Heart left ventricle (tissue), 16 donors: ENCODE data around the gene TPH2. TPM values are rescaled to one million over a fixed set of nuclear protein-coding genes. Genes with fewer than 3 reads are reported as not detected.

Experiments
- ATAC-seq, 4 donors: fragments of 200-7000 bp; cut with Tn5 transposase; one replicate each; pipeline ENCODE4 v1.9.1; 2020 to 2022; ENCODE audit warnings: moderate library complexity in 4 of 4, mild to moderate bottlenecking in 3 of 4, moderate number of reproducible peaks in 1 of 4
- DNase-seq, 5 donors: peaks; one replicate each; pipeline ENCODE4 v3.0.0-alpha.2; 2020
- H3K27ac ChIP-seq, 12 donors: fragments of 200-600 bp; sonication (generic) in 4 of 12; one replicate each; pipeline versions ENCODE4 v1.5.0 to v1.8.0; 2016 to 2022; ENCODE audit warnings: mild to moderate bottlenecking in 2 of 12
- H3K27me3 ChIP-seq, 9 donors: fragments of 200-600 bp; sonication (generic) in 2 of 9; one replicate each; pipeline versions ENCODE4 v1.5.1 to v1.8.0; 2016 to 2022; ENCODE audit warnings: mild to moderate bottlenecking in 3 of 9
- H3K36me3 ChIP-seq, 9 donors: fragments of 200-600 bp; sonication (generic) in 2 of 9; one replicate each; pipeline versions ENCODE4 v1.5.0 to v1.8.0; 2018 to 2022; ENCODE audit warnings: mild to moderate bottlenecking in 2 of 9
- H3K4me1 ChIP-seq, 12 donors: fragments of 200-600 bp; sonication (generic) in 4 of 12; one replicate each; pipeline versions ENCODE4 v1.5.0 to v1.8.0; 2016 to 2022; ENCODE audit warnings: mild to moderate bottlenecking in 3 of 12
- H3K4me3 ChIP-seq, 12 donors: fragments of 200-600 bp; sonication (generic) in 4 of 12; one replicate each; pipeline versions ENCODE4 v1.5.0 to v1.8.0; 2017 to 2022; ENCODE audit warnings: mild to moderate bottlenecking in 9 of 12, moderate library complexity in 4 of 12
- H3K9me3 ChIP-seq, 12 donors: fragments of 200-600 bp; sonication (generic) in 4 of 12; one replicate each; pipeline versions ENCODE4 v1.5.0 to v1.8.0; 2016 to 2022; ENCODE audit warnings: mild to moderate bottlenecking in 1 of 12
- POLR2A ChIP-seq, 2 donors: fragments of 450-650 bp; IDR thresholded peaks; one replicate each; pipeline ENCODE4 v1.6.1; 2017; ENCODE audit warnings: antibody characterized with exemption in 2 of 2, mild to moderate bottlenecking in 2 of 2, moderate library complexity in 2 of 2
- WGBS, 4 donors: extraction: QIAGEN DNeasy Blood & Tissue Kit in 2 of 4; methylation state at CpG; one replicate each; pipeline versions ENCODE4 v1.1.5 to v1.1.7; 2013 to 2018; 5-methylcytosine and 5-hydroxymethylcytosine counted together
- intact Hi-C, 10 donors: fragments of 100-400 bp; cut with DNase I; formaldehyde crosslinking; loops; one replicate each; pipeline versions ENCODE4 v1.11.1 to v1.14.2; 2022
- polyA plus RNA-seq, 2 donors: library from polyadenylated mRNA; stranded (reverse); fragments of 200-250 nt; gene quantifications; one replicate each; pipeline ENCODE4 v1.2.3, GENCODE V29; 2013
- total RNA-seq, 9 donors: library from RNA; depleted of rRNA in 2 of 9; stranded (reverse); fragments of >200 nt in 2 of 9; fragmentation: NEBNext Ultra II Directional in 3 of 9; extraction: Animal tissue kit (Norgen Biotek cat#: 25700) in 3 of 9; gene quantifications; one replicate each; pipeline versions ENCODE4 v1.1.0 to v1.2.4, GENCODE V29; 2016 to 2023
- TF ChIP-seq, protein P1 (sequence below), 12 donors: fragments of 200-600 bp; sonication (generic) in 4 of 12; IDR thresholded peaks; one replicate each; pipeline versions ENCODE4 v1.5.0 to v1.8.0; 2018 to 2022; ENCODE audit warnings: antibody characterized with exemption in 12 of 12, mild to moderate bottlenecking in 5 of 12
- donor health status: ischemic (EF 13 %, LVEDD 7.1; RV severe dilation, severe dysfunction).
- donor health status: healthy with polysubstance abuse.
- donor health status: DM: no; HTN: yes; CAD: no.
- donor health status: DM: no; HTN: no; CAD: no.
- donor health status: ischemic (EF 25% LVEDD 6.9; RV normal size, moderate dysfunction).
- donor health status: ischemic (EF 25% LVEDD 5.7; RV mildly dilated, moderate dysfunction).
- donor health status: healthy.
- donor health status: DM: yes; HTN: yes; CAD: no.
- donor health status: ischemic (EF 35%, LVEDD 5.7; RV mildly dilated, moderate dysfunction).
- donor health status: nonischemic (EF 11% LVEDD 7.7; RV severe dilation, severe dysfunction).
- donor health status: DM: yes; HTN: yes; CAD: no.
- donor health status: PGD.
- donor health status: ischemic (EF 29% LVEDD 5.4; RV normal size, mild dysfunction).
- donor health status: nonischemic (EF 23%, LVEDD 6.1; RV moderate dilation, normal function).

TPH2 gene
- total and polyA plus RNA-seq, 11 donors, result 0.17 TPM; not detected in 10

DNA sequence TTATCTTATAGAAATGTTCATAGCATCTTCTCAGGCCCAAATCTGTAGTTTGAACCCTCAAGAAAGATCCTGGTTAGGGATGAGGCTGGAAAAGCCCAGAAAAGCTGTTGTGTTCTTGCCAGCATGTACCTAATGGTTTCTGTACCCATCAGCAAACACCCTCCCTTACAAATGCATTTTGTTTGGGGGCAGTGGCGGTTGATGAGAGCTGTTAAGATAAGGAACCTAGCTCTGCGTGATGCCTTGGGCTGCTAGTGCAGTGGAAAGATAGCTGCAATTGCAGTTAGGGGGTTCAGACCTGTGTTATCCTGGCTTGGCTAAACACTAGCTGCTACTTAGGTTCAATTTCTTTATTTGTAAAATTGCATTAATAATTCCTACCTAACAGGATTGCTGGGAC, 3.6 kb downstream of the TPH2 start:
- no peak overlapping the region for H3K27ac ChIP-seq
- no peak overlapping the region for H3K4me3 ChIP-seq
- intact Hi-C loops, result no loop called here
- ATAC-seq (no peak), DNase-seq (no peak)
- 24 to 41% (median 31%) methylated on average over 2 of the region's 2 CpGs for WGBS, 4 donors
- no peaks in the 10 kb centered on the region for H3K9me3 ChIP-seq
- no peak for TF ChIP-seq POLR2A (IDR thresholded peaks at IDR 0.05)
- TF ChIP-seq, protein P1, sequence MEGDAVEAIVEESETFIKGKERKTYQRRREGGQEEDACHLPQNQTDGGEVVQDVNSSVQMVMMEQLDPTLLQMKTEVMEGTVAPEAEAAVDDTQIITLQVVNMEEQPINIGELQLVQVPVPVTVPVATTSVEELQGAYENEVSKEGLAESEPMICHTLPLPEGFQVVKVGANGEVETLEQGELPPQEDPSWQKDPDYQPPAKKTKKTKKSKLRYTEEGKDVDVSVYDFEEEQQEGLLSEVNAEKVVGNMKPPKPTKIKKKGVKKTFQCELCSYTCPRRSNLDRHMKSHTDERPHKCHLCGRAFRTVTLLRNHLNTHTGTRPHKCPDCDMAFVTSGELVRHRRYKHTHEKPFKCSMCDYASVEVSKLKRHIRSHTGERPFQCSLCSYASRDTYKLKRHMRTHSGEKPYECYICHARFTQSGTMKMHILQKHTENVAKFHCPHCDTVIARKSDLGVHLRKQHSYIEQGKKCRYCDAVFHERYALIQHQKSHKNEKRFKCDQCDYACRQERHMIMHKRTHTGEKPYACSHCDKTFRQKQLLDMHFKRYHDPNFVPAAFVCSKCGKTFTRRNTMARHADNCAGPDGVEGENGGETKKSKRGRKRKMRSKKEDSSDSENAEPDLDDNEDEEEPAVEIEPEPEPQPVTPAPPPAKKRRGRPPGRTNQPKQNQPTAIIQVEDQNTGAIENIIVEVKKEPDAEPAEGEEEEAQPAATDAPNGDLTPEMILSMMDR (IDR thresholded peaks at IDR 0.05), result no peak
- H3K27me3 ChIP-seq, result peaks cover 0 to 68% (median 7%) of the 10 kb centered on the region in 9 donors
- no peaks in the 10 kb centered on the region for H3K36me3 ChIP-seq
- no peaks in the 10 kb centered on the region for H3K4me1 ChIP-seq

DNA sequence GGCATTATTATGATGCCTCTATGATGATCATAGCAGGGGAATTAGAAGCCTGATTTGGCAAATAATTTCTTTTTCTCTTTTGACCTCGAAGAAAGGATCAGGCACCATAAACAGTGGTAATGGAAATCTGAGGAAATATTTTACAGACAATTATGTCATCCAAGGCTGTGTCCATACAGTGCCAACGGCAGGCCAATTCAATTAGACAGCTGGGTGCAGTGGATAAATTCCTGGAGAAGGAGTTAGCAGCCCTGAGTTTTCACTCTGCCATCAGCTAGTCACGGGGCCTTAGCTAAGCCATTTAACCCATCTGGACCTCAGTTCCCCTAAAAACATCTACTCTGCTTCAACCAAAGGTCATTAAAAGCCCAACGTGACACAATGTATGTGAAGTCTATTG, 4.1 kb downstream of the TPH2 start:
- WGBS, 4 donors, result 33 to 43% (median 35%) methylated on average over 4 of the region's 4 CpGs
- no peak for ATAC-seq
- intact Hi-C loops, result no loop called here
- no peak overlapping the region for H3K27ac ChIP-seq
- no peaks in the 10 kb centered on the region for H3K36me3 ChIP-seq
- H3K4me3 ChIP-seq, result no peak overlapping the region
- no peaks in the 10 kb centered on the region for H3K4me1 ChIP-seq
- no peaks in the 10 kb centered on the region for H3K9me3 ChIP-seq
- TF ChIP-seq, protein P1 (IDR thresholded peaks at IDR 0.05), result no peak
- TF ChIP-seq POLR2A (IDR thresholded peaks at IDR 0.05), result no peak
- peaks cover 0 to 70% (median 7%) of the 10 kb centered on the region in 9 donors for H3K27me3 ChIP-seq
- DNase-seq, result no peak

DNA sequence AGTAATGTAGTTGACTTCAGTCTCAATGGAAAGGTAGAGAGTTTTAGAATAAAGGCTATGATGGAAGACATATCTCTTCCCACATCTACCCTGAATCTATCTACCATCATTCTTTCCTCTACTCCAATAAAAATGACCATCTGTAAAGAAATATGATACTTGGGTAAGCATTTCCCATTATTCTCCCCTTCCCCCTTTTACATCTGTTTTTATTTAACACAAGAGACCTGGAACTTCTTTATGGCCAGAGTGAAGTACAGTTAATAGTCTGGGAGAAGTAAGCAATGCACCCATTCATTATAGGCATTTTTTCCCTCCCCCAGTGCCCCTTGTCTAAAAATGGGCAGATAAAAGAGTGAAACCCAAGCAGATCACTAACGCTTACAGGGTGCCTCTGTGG, 6.5 kb downstream of the TPH2 start:
- H3K36me3 ChIP-seq, result no peaks in the 10 kb centered on the region

DNA sequence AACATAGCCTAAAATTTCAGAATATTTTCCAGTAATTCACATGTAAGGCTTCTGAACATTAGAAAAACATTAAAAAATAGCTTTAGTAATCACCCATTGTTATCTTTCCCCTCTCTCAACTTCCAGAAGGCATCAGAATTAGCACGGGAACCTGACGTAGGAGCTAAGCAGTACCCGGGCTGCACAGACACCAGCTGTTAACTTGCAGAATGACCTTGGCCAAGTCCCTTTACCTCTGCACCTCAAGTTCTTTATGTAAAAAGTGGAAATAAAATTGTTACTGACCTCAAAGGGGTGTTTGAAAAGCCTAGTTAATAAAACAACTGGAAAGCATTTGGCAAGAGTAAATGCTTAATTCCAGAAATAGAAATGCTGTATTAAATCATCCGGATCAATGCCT, 7.2 kb downstream of the TPH2 start:
- Histone ChIP-seq H3K27ac (no peak overlapping the region), H3K9me3 (no peaks in the 10 kb centered on the region), H3K36me3 (no peaks in the 10 kb centered on the region), H3K27me3 (peaks cover 0 to 48% (median 7%) of the 10 kb centered on the region in 9 donors), H3K4me3 (no peak overlapping the region), H3K4me1 (no peaks in the 10 kb centered on the region)
- DNase-seq (no peak), ATAC-seq (no peak)
- TF ChIP-seq, protein P1 (IDR thresholded peaks at IDR 0.05), result no peak
- no peak for TF ChIP-seq POLR2A (IDR thresholded peaks at IDR 0.05)
- intact Hi-C loops, result no loop called here
- WGBS, 4 donors, result 68 to 70% (median 69%) methylated on average over 4 of the region's 4 CpGs

More for the DNA sequence above, 6.5 kb downstream of the TPH2 start:
- ATAC-seq, result no peak
- Histone ChIP-seq H3K4me3 (no peak overlapping the region), H3K27me3 (peaks cover 0 to 56% (median 7%) of the 10 kb centered on the region in 9 donors), H3K27ac (no peak overlapping the region), H3K4me1 (no peaks in the 10 kb centered on the region), H3K9me3 (no peaks in the 10 kb centered on the region)
- 35 to 56% (median 50%) methylated on average over 1 of the region's 1 CpG for WGBS, 4 donors
- TF ChIP-seq, protein P1 (IDR thresholded peaks at IDR 0.05), result no peak
- TF ChIP-seq POLR2A (IDR thresholded peaks at IDR 0.05), result no peak
- DNase-seq, result no peak
- intact Hi-C loops, result no loop called here
